Activated CD4-positive, alpha-beta T cell treated with anti-CD3 and anti-CD28 coated beads, Interleukin-2, amount 50 U/mL, for 1 hour (primary cell): ENCODE measurements around the gene WBP11.
A peak's percentile ranks its signal among the peaks of the same experiment; 100 is the strongest.

Source experiments
- DNase-seq: peaks from one replicate; pipeline ENCODE4 v3.0.0-alpha.2; 2020

WBP11 gene

GRCh38 chr12:14814014-14814413 lies 10.7 kb upstream of the WBP11 start, which contains the start of gene SMCO3:
Gene SMCO3 (minus strand): TSS chr12:14814182. CDS start chr12:14806680, 7,502 bp downstream.
- DNase-seq: no peak

DNA sequence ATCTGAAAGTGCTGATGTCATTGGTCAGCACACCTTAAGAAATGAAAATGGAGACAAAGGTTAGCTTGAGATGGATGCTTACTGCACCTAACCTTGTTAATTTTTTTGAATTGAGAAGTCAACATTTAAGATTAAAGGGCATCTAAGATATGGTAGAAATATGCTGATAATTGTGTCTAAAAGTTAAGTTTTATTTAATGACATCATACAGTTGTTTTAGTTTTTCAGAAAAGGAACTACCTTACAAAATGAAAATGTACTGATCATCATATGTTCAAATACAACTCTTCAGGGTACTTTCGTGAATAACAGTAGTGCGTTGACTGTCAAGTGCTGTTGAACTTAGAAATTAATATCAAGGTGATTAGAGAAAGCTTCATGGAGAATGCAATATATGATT lies 8.2 kb upstream of the WBP11 start:
- DNase-seq: no peak

- DNase-seq: no peak
Measured at GRCh38 chr12:14810953-14811483, 7.7 kb upstream of the WBP11 start.

DNA sequence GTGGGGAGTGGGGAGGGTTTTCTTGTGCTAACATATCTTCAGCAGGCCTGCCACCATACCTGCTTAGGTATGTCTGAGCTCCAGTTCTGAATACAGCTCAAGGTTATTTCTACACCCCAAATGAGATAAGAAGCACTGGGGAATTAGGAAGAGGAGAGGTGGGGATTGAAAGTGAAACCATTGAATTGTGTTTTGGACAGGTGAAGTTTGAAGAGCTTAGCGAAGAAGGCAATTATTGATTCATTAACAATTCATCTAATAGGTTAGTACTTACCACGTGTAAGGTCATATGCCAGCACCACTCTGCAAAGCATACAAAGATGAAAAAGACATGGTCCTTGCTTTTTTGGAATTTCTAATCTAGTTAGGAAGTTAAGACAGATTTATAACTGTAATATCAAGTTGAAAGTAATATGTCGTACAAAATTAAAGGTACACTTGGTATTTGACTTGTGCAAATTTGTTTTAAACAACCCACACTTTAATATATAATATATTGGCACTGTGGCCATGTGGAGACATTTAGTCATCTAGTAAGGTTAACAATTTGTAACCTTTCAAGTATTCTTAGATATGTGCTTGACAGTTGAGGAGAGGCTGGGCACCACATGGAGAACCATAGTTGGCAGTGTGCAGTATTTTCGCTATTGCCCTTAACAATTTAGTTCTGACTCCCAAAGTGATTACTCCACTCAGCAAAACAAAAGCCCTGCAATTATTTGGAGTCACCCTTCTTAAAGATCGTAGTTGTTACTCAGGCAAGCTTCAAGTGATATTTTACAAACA lies 7.1 kb upstream of the WBP11 start:
- no peak for DNase-seq

DNA sequence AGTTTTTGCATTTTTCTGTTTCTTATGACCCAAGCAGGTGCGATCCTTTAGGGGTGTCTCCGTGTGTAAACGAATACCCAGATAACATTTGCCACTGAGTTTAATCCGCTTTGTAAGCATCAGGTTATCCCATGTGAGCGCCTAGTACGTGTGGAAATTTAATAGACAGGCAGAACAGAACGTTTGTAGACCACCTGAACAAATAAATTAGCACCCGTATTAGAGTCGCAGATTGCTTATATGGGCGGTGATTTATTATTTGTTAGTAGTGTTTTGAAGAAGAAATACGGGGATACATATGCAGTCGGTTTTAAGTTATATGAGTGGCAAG lies 517 bp upstream of the WBP11 start:
- DNase-seq: no peak

- no peak for DNase-seq
Measured at GRCh38 chr12:14802721-14803010, 612 bp downstream of the WBP11 start.

DNA sequence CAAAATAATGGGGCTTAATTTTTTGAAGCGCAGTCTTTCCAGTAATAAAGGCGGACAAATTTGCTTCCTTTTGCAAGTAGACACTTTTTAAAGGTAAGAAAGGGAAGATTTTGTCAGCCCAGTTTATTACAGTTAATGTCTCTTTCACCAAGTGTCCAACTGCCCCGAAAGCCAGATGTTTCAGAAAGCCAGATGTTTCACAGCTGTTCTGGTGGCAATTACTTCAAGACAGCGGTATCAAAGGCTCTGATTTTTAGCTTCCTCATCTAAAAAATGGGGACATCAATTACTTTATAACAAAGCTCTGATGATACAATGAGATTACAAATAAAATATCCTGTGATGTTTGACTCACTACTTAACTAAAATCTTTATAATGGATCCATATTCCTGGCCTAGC lies 1.0 kb downstream of the WBP11 start:
- DNase-seq: no peak

GRCh38 chr12:14795028-14795448 lies 8.2 kb downstream of the WBP11 start:
- no peak for DNase-seq

DNA sequence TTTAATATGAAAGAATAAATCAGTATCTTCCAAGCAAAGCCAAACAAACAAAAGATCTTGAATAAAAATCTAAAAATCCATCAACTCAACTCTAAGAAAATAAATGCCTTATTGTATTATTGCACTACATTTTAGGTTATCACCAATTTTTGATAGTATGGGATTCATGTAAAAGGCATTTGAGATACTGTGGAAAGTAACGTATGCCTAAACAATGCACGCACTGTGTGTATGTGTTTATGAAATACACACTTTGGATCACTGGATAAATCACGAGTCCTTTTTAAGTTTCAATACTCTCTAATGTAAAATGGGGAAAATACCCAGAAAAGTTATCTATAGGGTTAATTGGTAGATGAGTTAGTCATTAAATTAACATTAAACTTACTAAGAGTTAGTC lies 17.7 kb downstream of the WBP11 start:
- no peak for DNase-seq

- no peak for DNase-seq
Measured at GRCh38 chr12:14784471-14784870, 18.8 kb downstream of the WBP11 start.

GRCh38 chr12:14782756-14783155 lies 20.5 kb downstream of the WBP11 start:
- DNase-seq: no peak

DNA sequence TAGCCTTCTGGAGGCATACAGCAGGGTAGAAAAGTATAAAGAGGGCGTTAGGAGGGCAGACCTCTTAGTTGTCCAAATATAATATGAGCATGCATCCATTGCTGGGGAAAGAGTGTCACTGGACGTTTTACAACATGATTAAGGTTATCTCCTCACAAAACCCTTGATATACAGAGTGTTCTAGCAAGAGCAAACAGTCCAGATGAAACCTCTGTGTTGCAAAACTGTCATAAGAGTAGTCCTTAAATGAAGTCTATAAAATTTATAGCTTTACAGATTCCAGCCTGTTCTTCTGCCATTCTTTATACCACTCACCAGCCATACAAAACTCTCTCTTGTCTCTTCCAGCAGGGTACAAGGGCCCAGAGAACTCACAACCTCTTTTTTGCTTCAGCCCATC lies 21.7 kb downstream of the WBP11 start:
- no peak for DNase-seq

DNA sequence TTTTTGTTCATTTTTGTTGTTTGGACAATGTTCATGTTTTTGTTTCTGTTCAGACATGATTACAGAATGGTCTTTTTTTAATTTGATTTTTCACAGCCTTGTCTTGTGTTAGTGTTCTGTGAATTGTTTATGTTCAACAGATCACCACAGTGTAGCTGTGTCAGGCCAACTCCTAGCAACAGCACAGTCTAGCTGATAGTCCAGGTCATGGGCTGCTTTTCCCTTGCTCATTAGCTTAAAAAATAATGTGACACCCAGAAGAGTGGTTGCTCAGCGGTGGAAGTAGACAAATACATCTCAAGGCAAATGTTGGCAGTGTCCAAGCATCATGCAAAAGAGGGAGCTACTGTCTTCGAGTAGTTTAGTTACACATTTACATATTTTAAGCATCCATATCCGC lies 22.4 kb downstream of the WBP11 start:
- DNase-seq: no peak

DNA sequence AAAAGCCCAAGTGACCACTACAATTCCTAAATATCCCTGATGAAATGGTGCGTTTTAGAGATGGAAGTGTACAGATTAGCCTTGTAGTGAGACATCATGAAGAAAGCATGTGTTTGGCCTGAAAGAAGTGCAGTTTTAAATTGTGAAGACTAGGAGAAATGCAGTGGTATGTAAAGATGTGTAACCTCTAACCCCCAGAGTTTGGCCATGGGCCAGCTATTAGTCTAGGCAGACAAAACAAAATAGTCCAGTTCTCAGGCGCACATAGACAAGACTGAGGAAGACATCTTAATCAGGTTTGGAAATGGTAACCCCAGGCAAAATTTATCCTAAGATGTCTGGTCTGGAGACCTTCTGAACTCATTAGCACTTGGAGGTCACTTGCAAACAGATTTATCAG lies 23.4 kb downstream of the WBP11 start:
- no peak for DNase-seq

- DNase-seq: no peak
Measured at GRCh38 chr12:14777271-14777670, 26.0 kb downstream of the WBP11 start.

- no peak for DNase-seq
Measured at GRCh38 chr12:14776236-14776961, 26.9 kb downstream of the WBP11 start.

GRCh38 chr12:14775636-14775980 lies 27.7 kb downstream of the WBP11 start:
- no peak for DNase-seq

- DNase-seq: peak; percentile 9
Measured at GRCh38 chr12:14774906-14775635, 28.2 kb downstream of the WBP11 start.

- DNase-seq: peak; percentile 87
Measured at GRCh38 chr12:14774074-14774905, 29.0 kb downstream of the WBP11 start.

DNA sequence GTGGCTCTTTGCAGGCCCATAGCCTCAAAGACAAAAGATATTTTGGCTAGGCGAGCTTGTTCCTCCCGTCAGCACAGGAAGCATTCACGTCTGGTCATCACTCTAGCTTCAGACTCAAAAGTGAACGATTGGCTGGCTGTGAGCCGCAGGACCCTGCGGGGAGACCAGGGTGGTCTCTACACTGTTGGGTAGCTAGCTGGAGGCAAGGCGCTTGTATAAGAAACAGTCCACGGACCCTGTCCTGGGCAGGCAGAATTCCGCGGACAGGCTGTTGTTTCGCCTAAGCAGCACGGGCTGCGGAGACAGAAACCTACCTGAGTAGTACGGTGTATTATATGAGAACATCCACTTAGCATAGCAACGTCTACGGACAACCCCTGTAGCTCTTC lies 29.6 kb downstream of the WBP11 start:
- DNase-seq: no peak

GRCh38 chr12:14772946-14773345 lies 30.3 kb downstream of the WBP11 start:
- no peak for DNase-seq

GRCh38 chr12:14771651-14772137 lies 31.6 kb downstream of the WBP11 start:
- DNase-seq: peak; percentile 44
